CD4-positive, CD25-positive, alpha-beta regulatory T cell (primary cell): ENCODE data around the gene GORAB. TPM values are rescaled to one million over a fixed set of nuclear protein-coding genes. Genes with fewer than 3 reads are reported as not detected.

Experiments
- ATAC-seq, 2 donors: fragments of 150-1000 bp; cut with Tn5 transposase; one replicate each; pipeline ENCODE4 v1.10.0; 2021; ENCODE audit warnings: low read depth in 2 of 2, moderate number of reproducible peaks in 2 of 2, moderate library complexity in 1 of 2
- DNase-seq, 3 donors: peaks; one replicate each; pipeline versions ENCODE4 v3.0.0 to v3.0.0-alpha.2; 2012 to 2022; ENCODE audit warnings: mixed read lengths in 1 of 3
- H3K27ac ChIP-seq: one replicate; pipeline ENCODE4 v1.7.0; 2013; ENCODE audit warnings: mild to moderate bottlenecking, low read length; ENCODE audit not compliant: insufficient read depth, poor library complexity, severe bottlenecking
- H3K27me3 ChIP-seq: one replicate; pipeline ENCODE4 v1.7.0; 2013; ENCODE audit warnings: low read length; ENCODE audit not compliant: control insufficient read depth, insufficient read depth
- H3K36me3 ChIP-seq: one replicate; pipeline ENCODE4 v1.7.0; 2013; ENCODE audit warnings: mild to moderate bottlenecking, low read length, moderate library complexity; ENCODE audit not compliant: control insufficient read depth, insufficient read depth
- H3K4me1 ChIP-seq: 2 replicates; pipeline ENCODE4 v1.7.0; 2013; ENCODE audit warnings: mild to moderate bottlenecking, low read length; ENCODE audit not compliant: insufficient read depth, control insufficient read depth, poor library complexity, severe bottlenecking
- H3K4me3 ChIP-seq: one replicate; pipeline ENCODE4 v1.7.0; 2013; ENCODE audit warnings: low read depth, mild to moderate bottlenecking, low read length, moderate library complexity
- H3K9me3 ChIP-seq, 2 experiments: 1 replicate in 1 of 2; 2 replicates in 1 of 2; pipeline ENCODE4 v1.7.0; 2013; ENCODE audit warnings: low read length in 2 of 2, mild to moderate bottlenecking in 1 of 2, moderate library complexity in 1 of 2; ENCODE audit not compliant: control insufficient read depth in 2 of 2
- H3K27ac Mint-ChIP-seq, 3 donors: one replicate each; pipeline ENCODE4 v1.8.0; 2020 to 2022; ENCODE audit warnings: mild to moderate bottlenecking in 3 of 3, mixed read lengths in 3 of 3, moderate library complexity in 2 of 3
- H3K27me3 Mint-ChIP-seq: one replicate; pipeline ENCODE4 v1.8.0; 2022; ENCODE audit warnings: mild to moderate bottlenecking, mixed read lengths
- H3K36me3 Mint-ChIP-seq: one replicate; pipeline ENCODE4 v1.8.0; 2020; ENCODE audit warnings: mixed read lengths
- H3K4me1 Mint-ChIP-seq, 4 donors: one replicate each; pipeline ENCODE4 v1.8.0; 2020 to 2022; ENCODE audit warnings: mixed read lengths in 4 of 4, mild to moderate bottlenecking in 1 of 4
- H3K4me3 Mint-ChIP-seq, 4 donors: one replicate each; pipeline ENCODE4 v1.8.0; 2020 to 2022; ENCODE audit warnings: mild to moderate bottlenecking in 4 of 4, mixed read lengths in 4 of 4, moderate library complexity in 3 of 4
- H3K9me3 Mint-ChIP-seq, 7 donors: one replicate each; pipeline ENCODE4 v1.8.0; 2020 to 2022; ENCODE audit warnings: mixed read lengths in 7 of 7, mild to moderate bottlenecking in 3 of 7, moderate library complexity in 2 of 7
- polyA plus RNA-seq, 4 donors: library from polyadenylated mRNA; unstranded; fragments of 300-500 nt; fragmentation: Illumina TruSeq; gene quantifications; one replicate each; pipeline ENCODE4 v1.2.3, GENCODE V29; 2021
- total RNA-seq: library from RNA; stranded (reverse); gene quantifications from one replicate; pipeline ENCODE4 v1.2.3, GENCODE V29; 2022

GORAB gene
- total and polyA plus RNA-seq, 5 donors from 2014 or later: 3.7 to 29.8 (median 4.9) TPM

DNA sequence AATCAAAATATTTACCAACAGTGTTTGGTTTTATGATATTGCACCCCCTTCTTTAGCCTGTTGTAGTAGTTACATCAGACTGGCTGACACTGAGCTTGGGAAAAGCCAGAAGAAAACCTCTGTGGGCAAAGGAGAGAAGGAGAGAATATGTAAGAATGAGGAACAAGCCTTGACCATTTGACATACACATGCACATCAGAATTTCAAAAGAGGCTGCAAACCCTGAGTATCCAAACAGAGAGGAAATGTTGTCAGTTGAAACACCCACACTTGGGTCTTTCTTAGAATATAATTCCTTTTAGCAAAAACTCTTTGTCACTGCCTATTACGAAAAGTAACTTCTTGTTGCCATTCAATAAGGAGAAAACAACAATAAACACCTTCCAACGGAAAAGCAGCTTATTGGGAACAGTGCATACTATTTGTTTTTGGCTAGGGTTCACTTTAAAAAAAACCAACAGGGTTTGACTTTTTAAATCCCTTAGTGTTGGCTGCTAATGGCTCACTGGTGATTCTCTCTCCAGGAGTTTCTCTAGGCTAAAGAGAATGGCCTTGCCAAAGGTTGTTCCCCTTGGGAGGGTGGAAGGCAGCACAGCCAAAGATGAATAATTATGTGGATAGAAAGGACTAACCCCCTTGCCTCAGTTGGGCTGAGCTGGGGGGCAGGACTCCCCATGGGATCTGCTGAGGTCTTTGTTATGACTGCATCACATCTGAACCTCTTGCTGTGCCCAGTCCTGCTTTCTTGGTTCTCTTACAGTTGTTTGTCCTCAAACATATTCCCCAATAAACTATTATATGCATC is 48.9 kb downstream of the GORAB start:
- H3K27me3 ChIP-seq: peaks cover 2% of the 10 kb centered on the region
- Mint-ChIP-seq H3K9me3 (peaks cover 0 to 2% (median 0%) of the 10 kb centered on the region in 7 donors), H3K36me3 (no peaks in the 10 kb centered on the region), H3K4me3 (no peak overlapping the region), H3K4me1 (no peaks in the 10 kb centered on the region), H3K27me3 (peaks cover 14% of the 10 kb centered on the region), H3K27ac (no peak overlapping the region)
- H3K4me1 ChIP-seq: no peaks in the 10 kb centered on the region
- DNase-seq: no peak
- no peaks in the 10 kb centered on the region for H3K36me3 ChIP-seq
- ATAC-seq: no peak
- H3K4me3 ChIP-seq: no peak overlapping the region
- H3K9me3 ChIP-seq: no peaks in the 10 kb centered on the region
- H3K27ac ChIP-seq: no peak overlapping the region

DNA sequence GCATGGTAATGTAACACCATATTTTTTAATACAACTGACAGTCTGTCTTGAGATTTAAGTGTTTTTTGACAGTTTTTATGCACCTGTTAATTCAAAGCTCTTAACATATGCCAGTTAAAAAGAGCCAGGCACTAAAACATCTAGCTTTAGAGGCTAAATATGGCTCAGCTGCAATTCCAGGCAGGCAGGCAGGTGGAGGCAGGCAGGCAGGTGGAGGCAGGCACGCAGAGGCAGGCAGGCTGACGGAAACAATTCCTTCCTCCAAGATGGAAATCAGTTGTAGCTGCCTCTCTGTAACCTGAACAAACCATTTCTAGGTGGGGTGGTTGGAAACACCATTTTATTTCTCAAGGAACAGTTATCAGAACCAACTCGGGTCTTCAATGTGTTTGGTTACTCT is 51.2 kb downstream of the GORAB start:
- Mint-ChIP-seq H3K4me1 (peaks cover 0 to 3% (median 0%) of the 10 kb centered on the region in 4 donors), H3K27me3 (peaks cover 24% of the 10 kb centered on the region)
- ATAC-seq: no peak

GRCh38 chr1:170586321-170587252 is 54.6 kb downstream of the GORAB start:
- H3K27me3 ChIP-seq: peaks cover 14% of the 10 kb centered on the region
- H3K9me3 ChIP-seq: no peaks in the 10 kb centered on the region
- Mint-ChIP-seq H3K9me3 (peaks cover 0 to 4% (median 0%) of the 10 kb centered on the region in 7 donors), H3K27ac (no peak overlapping the region), H3K4me3 (no peak overlapping the region), H3K36me3 (no peaks in the 10 kb centered on the region), H3K27me3 (peaks cover 44% of the 10 kb centered on the region), H3K4me1 (peaks cover 0 to 3% (median 0%) of the 10 kb centered on the region in 4 donors)
- no peak overlapping the region for H3K4me3 ChIP-seq
- ATAC-seq (no peak), DNase-seq (no peak)
- H3K27ac ChIP-seq: no peak overlapping the region
- H3K4me1 ChIP-seq: no peaks in the 10 kb centered on the region
- no peaks in the 10 kb centered on the region for H3K36me3 ChIP-seq

More for the DNA sequence above, 51.2 kb downstream of the GORAB start:
- H3K4me3 Mint-ChIP-seq: no peak overlapping the region
- no peak for DNase-seq
- Histone ChIP-seq H3K27ac (no peak overlapping the region), H3K27me3 (peaks cover 6% of the 10 kb centered on the region), H3K4me3 (no peak overlapping the region), H3K36me3 (no peaks in the 10 kb centered on the region), H3K4me1 (no peaks in the 10 kb centered on the region), H3K9me3 (no peaks in the 10 kb centered on the region)
- peaks cover 0 to 4% (median 0%) of the 10 kb centered on the region in 7 donors for H3K9me3 Mint-ChIP-seq
- H3K36me3 Mint-ChIP-seq: no peaks in the 10 kb centered on the region
- H3K27ac Mint-ChIP-seq: no peak overlapping the region

DNA sequence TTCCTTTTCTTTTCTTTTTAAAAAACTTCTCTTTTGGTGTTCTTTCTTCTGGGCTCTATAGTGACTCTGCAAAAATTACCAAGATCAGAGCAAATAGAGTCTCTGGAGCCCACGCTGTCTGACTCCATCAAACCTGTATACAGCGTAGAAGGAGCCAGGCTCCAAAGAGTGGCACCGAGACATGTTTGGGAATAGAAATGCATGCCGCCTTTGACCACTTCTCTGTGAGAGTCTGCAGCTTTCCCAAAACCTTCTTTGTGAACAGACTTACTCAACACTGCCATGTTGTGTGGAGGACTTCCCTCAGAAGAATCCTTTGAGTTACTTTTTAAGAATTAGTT is 55.3 kb downstream of the GORAB start:
- Mint-ChIP-seq H3K27me3 (peaks cover 48% of the 10 kb centered on the region), H3K4me3 (no peak overlapping the region), H3K36me3 (no peaks in the 10 kb centered on the region), H3K4me1 (peaks cover 0 to 3% (median 0%) of the 10 kb centered on the region in 4 donors), H3K27ac (no peak overlapping the region), H3K9me3 (peaks cover 0 to 4% (median 0%) of the 10 kb centered on the region in 7 donors)
- H3K27me3 ChIP-seq: peaks cover 14% of the 10 kb centered on the region
- H3K36me3 ChIP-seq: no peaks in the 10 kb centered on the region
- no peak for ATAC-seq
- H3K9me3 ChIP-seq: no peaks in the 10 kb centered on the region
- H3K27ac ChIP-seq: no peak overlapping the region
- no peaks in the 10 kb centered on the region for H3K4me1 ChIP-seq
- no peak for DNase-seq
- no peak overlapping the region for H3K4me3 ChIP-seq

GRCh38 chr1:170590921-170591705 is 59.1 kb downstream of the GORAB start:
- H3K27ac Mint-ChIP-seq: no peak overlapping the region
- peaks cover 53% of the 10 kb centered on the region for H3K27me3 Mint-ChIP-seq
- peaks cover 0 to 7% of the 10 kb centered on the region in 2 experiments for H3K9me3 ChIP-seq
- H3K4me1 ChIP-seq: no peaks in the 10 kb centered on the region
- ATAC-seq (no peak), DNase-seq (no peak)
- H3K27ac ChIP-seq: no peak overlapping the region
- H3K36me3 Mint-ChIP-seq: no peaks in the 10 kb centered on the region
- H3K4me1 Mint-ChIP-seq: peaks cover 0 to 3% (median 0%) of the 10 kb centered on the region in 4 donors
- H3K36me3 ChIP-seq: no peaks in the 10 kb centered on the region
- peaks cover 0 to 7% (median 4%) of the 10 kb centered on the region in 7 donors for H3K9me3 Mint-ChIP-seq
- no peak overlapping the region for H3K4me3 ChIP-seq
- H3K4me3 Mint-ChIP-seq: no peak overlapping the region
- H3K27me3 ChIP-seq: peaks cover 18% of the 10 kb centered on the region

GRCh38 chr1:170592591-170593111 is 60.7 kb downstream of the GORAB start:
- Mint-ChIP-seq H3K27me3 (peaks cover 44% of the 10 kb centered on the region), H3K36me3 (no peaks in the 10 kb centered on the region)

More at GRCh38 chr1:170592591-170593111, 60.7 kb downstream of the GORAB start:
- Histone ChIP-seq H3K27me3 (peaks cover 13% of the 10 kb centered on the region), H3K27ac (no peak overlapping the region), H3K36me3 (no peaks in the 10 kb centered on the region), H3K4me3 (no peak overlapping the region), H3K9me3 (peaks cover 9 to 14% of the 10 kb centered on the region in 2 experiments), H3K4me1 (no peaks in the 10 kb centered on the region)
- Mint-ChIP-seq H3K4me1 (no peaks in the 10 kb centered on the region), H3K9me3 (peaks cover 0 to 18% (median 7%) of the 10 kb centered on the region in 7 donors), H3K27ac (no peak overlapping the region), H3K4me3 (no peak overlapping the region)
- DNase-seq (no peak), ATAC-seq (no peak)
